Activated CD4-positive, alpha-beta T cell treated with anti-CD3 and anti-CD28 coated beads for 36 hours (primary cell): Measurements from ENCODE around the gene PUM1. TPM values are rescaled to one million over a fixed set of nuclear protein-coding genes. Genes with fewer than 3 reads are reported as not detected.
"Not testable (repeated sequence)": the region's sequence is repeated elsewhere in the genome, so short reads cannot be mapped to it uniquely, and the experiment has no call there.

ENCODE experiments used
- ATAC-seq: fragments of 200-7000 bp; cut with Tn5 transposase; one replicate; pipeline ENCODE4 v1.10.0; 2021; ENCODE audit warnings: mild to moderate bottlenecking, moderate library complexity
- CTCF ChIA-PET: fragments of 350-600 bp; sonication (Branson Sonifier 250); formaldehyde crosslinking; loops from one replicate; lab custom pipeline; 2021; ENCODE audit warnings: antibody characterized with exemption; lab: Charles Lee
- POLR2A ChIA-PET: fragments of 350-600 bp; sonication (Branson Sonifier 250); formaldehyde crosslinking; loops from one replicate; lab custom pipeline; 2021; ENCODE audit warnings: antibody characterized with exemption, inconsistent platforms; lab: Charles Lee
- DNase-seq: peaks from one replicate; pipeline ENCODE4 v3.0.0-alpha.2; 2020
- H3K27ac Mint-ChIP-seq: one replicate; pipeline ENCODE4 v1.8.0; 2021; ENCODE audit warnings: mixed read lengths
- H3K27me3 Mint-ChIP-seq: one replicate; pipeline ENCODE4 v1.8.0; 2021; ENCODE audit warnings: mixed read lengths
- H3K36me3 Mint-ChIP-seq: one replicate; pipeline ENCODE4 v1.8.0; 2021; ENCODE audit warnings: low read depth, mixed read lengths
- H3K4me1 Mint-ChIP-seq: one replicate; pipeline ENCODE4 v1.8.0; 2021; ENCODE audit warnings: mixed read lengths
- H3K4me3 Mint-ChIP-seq: one replicate; pipeline ENCODE4 v1.8.0; 2021; ENCODE audit warnings: mild to moderate bottlenecking, moderate library complexity, mixed read lengths
- H3K9me3 Mint-ChIP-seq: one replicate; pipeline ENCODE4 v1.8.0; 2021; ENCODE audit warnings: low read depth, mixed read lengths
- intact Hi-C, 2 experiments: fragments of 100-400 bp; cut with DNase I in 1 of 2; cut with micrococcal nuclease in 1 of 2; formaldehyde crosslinking; loops; one replicate each; pipeline versions ENCODE4 v1.14.2 to v1.15.1; 2022 to 2024; cut with DNase I, micrococcal nuclease
- total RNA-seq, 2 experiments: library from RNA; stranded (reverse); gene quantifications; one replicate each; pipeline ENCODE4 v1.2.3, GENCODE V29; 2021

PUM1 gene
- total RNA-seq, 2 experiments from 2014 or later: 87.1 to 91.4 TPM

DNA sequence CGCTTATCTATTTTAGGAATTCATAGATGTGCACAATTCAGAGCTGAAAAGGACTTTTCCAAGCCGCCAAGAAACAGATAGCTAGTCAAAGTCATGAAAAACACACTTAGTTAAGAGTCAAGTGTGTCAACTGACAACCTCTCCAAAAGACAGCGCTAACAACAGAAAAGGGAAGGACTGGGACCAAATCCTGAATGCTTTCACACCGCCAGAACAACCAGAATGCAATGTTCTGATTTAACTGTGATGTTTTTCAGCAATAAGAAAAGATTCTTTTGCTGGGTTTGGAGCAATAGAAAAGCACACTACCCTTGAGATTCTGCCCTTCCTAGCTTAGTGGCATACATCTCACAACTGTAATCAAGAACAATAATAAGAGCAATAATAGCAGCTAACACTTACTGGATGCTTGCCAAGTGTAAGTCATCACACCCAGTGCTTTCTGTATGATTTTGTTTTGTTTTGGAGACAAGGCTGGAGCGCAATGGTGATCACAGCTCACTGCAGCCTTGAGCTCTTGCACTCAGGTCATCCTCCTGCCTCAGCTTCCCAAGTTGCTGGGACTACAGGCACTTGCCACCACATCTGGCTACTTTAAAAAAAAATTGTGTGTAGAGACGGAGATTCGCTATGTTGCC is 123.1 kb downstream of the PUM1 start:
- ChIA-PET POLR2A (no interaction called here), CTCF (interaction anchor here (0.6 kb wide), 1 partner anchor 79 kb away, joined by 5 read pairs; no protein-coding TSS in a partner anchor)
- no peak overlapping the region for H3K27ac Mint-ChIP-seq

DNA sequence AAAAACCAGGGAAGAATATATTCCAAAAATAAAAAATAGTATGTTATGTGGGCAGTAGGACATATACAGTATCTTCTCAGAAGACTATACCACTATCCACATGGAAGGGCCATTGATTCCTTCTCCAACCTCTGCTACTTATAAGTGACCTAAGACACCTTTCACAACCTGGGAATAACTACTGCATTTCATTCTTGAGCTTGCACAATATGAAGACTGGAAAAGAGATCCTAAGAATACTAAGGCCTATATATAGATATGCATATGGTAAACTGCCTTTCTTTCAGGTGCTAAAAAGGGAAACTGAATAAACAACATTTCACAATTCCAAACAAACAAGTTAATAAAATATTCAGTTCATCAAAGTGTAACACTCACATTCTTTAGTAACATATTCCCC is 125.0 kb downstream of the PUM1 start:
- ChIA-PET CTCF (interaction anchor here (1.2 to 2.3 kb wide), 2 partner anchors 12 to 14 kb away, joined by 3 to 7 read pairs; no protein-coding TSS in a partner anchor), POLR2A (no interaction called here)
- H3K36me3 Mint-ChIP-seq: peaks cover 38% of the 10 kb centered on the region
- no peak overlapping the region for H3K4me3 Mint-ChIP-seq
- DNase-seq: no peak
- ATAC-seq: no peak
- H3K9me3 Mint-ChIP-seq: no peaks in the 10 kb centered on the region
- intact Hi-C loops: no loop called here
- no peak overlapping the region for H3K27ac Mint-ChIP-seq
- H3K27me3 Mint-ChIP-seq: no peaks in the 10 kb centered on the region
- H3K4me1 Mint-ChIP-seq: no peaks in the 10 kb centered on the region

More for the DNA sequence above, 123.1 kb downstream of the PUM1 start:
- ATAC-seq (no peak), DNase-seq (no peak)
- no peaks in the 10 kb centered on the region for H3K4me1 Mint-ChIP-seq
- no peaks in the 10 kb centered on the region for H3K9me3 Mint-ChIP-seq
- intact Hi-C loops: no loop called here
- no peaks in the 10 kb centered on the region for H3K27me3 Mint-ChIP-seq
- peaks cover 38% of the 10 kb centered on the region for H3K36me3 Mint-ChIP-seq
- no peak overlapping the region for H3K4me3 Mint-ChIP-seq

- no peaks in the 10 kb centered on the region for H3K4me1 Mint-ChIP-seq
- POLR2A ChIA-PET: no interaction called here
- H3K27ac Mint-ChIP-seq: no peak overlapping the region
- ATAC-seq: no peak
- H3K27me3 Mint-ChIP-seq: no peaks in the 10 kb centered on the region
- intact Hi-C loops: no loop called here
- H3K9me3 Mint-ChIP-seq: no peaks in the 10 kb centered on the region
- CTCF ChIA-PET: interaction anchor here (0.6 kb wide), 1 partner anchor 30 kb away, joined by 3 read pairs; no protein-coding TSS in a partner anchor
- H3K36me3 Mint-ChIP-seq: peaks cover 37% of the 10 kb centered on the region
- no peak for DNase-seq
- H3K4me3 Mint-ChIP-seq: no peak overlapping the region
Measured at GRCh38 chr1:30936541-30937171, 128.9 kb downstream of the PUM1 start.

DNA sequence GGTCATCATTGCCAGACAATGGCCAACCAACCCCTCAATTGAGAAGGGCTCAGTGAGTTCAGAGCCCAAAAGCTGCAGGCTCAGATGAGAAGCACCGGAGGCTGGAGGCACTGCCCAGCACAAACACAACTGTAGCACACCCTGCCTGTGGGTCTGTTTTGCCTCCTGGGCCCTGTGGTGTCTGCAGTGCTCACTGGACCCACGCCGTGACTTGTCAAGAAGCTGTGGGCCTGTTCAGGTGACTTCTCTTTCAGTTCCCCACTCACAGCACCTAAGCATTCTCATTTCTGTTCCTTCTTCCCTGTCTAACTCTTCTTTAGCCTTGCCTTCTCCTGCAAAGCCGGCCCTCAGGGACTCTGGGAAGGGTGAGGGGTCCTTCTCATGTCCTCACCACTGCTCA is 129.8 kb downstream of the PUM1 start:
- H3K27ac Mint-ChIP-seq, DNase-seq, CTCF ChIA-PET, H3K27me3 Mint-ChIP-seq, intact Hi-C loops, ATAC-seq, H3K4me3 Mint-ChIP-seq, H3K9me3 Mint-ChIP-seq, POLR2A ChIA-PET, H3K4me1 Mint-ChIP-seq: not testable (repeated sequence)
- peaks cover 35% of the 10 kb centered on the region for H3K36me3 Mint-ChIP-seq

DNA sequence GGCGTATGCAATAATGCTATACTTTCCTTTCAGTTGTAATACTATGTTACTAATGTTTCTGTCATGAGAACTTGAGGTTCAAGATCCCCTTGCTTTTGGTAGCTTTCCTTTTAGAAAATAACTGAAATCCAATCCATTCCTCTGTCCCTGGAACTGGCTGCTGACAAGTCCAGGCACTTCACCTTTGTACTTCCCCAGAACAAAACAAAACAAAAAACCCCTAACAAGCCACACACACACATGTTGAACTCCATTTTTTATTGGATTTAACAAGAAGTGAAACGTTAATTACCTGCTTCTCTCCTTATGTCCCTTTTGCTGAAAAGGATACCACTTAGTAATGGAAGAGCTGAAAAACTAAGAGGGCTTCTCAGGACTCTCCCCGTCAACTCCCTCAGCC is 130.9 kb downstream of the PUM1 start:
- ATAC-seq (no peak), DNase-seq (no peak)
- ChIA-PET POLR2A (no interaction called here), CTCF (interaction anchor here (1.1 to 8.0 kb wide), 3 partner anchors 129 to 155 kb away, joined by 3 to 70 read pairs (median 3); no protein-coding TSS in a partner anchor)
- Mint-ChIP-seq H3K27ac (peak overlapping the region; percentile 56), H3K4me1 (no peaks in the 10 kb centered on the region), H3K4me3 (no peak overlapping the region), H3K27me3 (no peaks in the 10 kb centered on the region), H3K9me3 (no peaks in the 10 kb centered on the region), H3K36me3 (peaks cover 34% of the 10 kb centered on the region)
- intact Hi-C loops: loop anchor here in 1 of 2 experiments (5.0 kb wide), 1 partner anchor 217 kb away; no protein-coding TSS in a partner anchor

GRCh38 chr1:30933874-30934252 is 131.7 kb downstream of the PUM1 start:
- POLR2A ChIA-PET: interaction anchor here (0.5 to 0.6 kb wide), 2 partner anchors 9 to 52 kb away, joined by 3 read pairs; no protein-coding TSS in a partner anchor
- H3K27me3 Mint-ChIP-seq: no peaks in the 10 kb centered on the region
- peaks cover 28% of the 10 kb centered on the region for H3K36me3 Mint-ChIP-seq
- CTCF ChIA-PET: interaction anchor here (0.7 to 8.0 kb wide), 4 partner anchors 130 to 393 kb away, joined by 3 to 70 read pairs (median 3); no protein-coding TSS in a partner anchor
- H3K4me1 Mint-ChIP-seq: no peaks in the 10 kb centered on the region
- H3K9me3 Mint-ChIP-seq: no peaks in the 10 kb centered on the region
- intact Hi-C loops: loop anchor here in 1 of 2 experiments (5.0 kb wide), 1 partner anchor 217 kb away; no protein-coding TSS in a partner anchor
- no peak for ATAC-seq
- H3K27ac Mint-ChIP-seq: peak overlapping the region; percentile 20
- no peak overlapping the region for H3K4me3 Mint-ChIP-seq
- no peak for DNase-seq

DNA sequence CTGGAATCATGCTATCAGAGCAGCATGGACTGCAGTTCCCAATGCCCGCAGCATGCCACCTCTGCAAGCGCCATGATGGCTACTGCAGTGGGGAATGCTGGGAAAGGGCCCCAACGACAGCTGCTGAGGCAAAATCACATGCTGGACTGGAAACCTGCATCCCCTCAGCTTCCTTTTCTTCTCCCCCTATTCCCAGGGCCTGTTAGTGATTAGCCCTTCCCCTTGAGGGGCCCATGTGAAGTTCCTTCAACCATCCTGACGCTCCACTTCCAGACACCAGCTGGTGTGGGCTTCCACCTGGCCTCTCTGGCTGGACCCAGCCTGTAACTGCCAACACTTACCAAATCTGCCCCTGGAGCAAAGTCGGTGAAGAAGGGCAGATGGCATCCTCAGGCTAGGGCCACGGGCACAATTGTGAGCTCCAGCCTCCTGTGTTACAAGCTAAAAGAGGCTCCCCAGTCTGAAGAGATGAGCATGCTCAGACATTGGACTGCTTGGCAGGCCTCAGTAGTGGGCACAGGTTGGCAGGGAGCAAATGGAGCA is 134.8 kb downstream of the PUM1 start:
- Mint-ChIP-seq H3K4me1 (no peaks in the 10 kb centered on the region), H3K9me3 (no peaks in the 10 kb centered on the region), H3K27me3 (no peaks in the 10 kb centered on the region), H3K27ac (peak overlapping the region; percentile 57), H3K4me3 (no peak overlapping the region), H3K36me3 (peaks cover 23% of the 10 kb centered on the region)
- DNase-seq: no peak
- no peak for ATAC-seq
- POLR2A ChIA-PET: no interaction called here
- CTCF ChIA-PET: interaction anchor here (0.5 to 8.0 kb wide), 5 partner anchors 11 to 148 kb away, joined by 3 to 70 read pairs (median 6); no protein-coding TSS in a partner anchor
- intact Hi-C loops: loop anchor here in 1 of 2 experiments (5.0 kb wide), 1 partner anchor 213 kb away; no protein-coding TSS in a partner anchor

DNA sequence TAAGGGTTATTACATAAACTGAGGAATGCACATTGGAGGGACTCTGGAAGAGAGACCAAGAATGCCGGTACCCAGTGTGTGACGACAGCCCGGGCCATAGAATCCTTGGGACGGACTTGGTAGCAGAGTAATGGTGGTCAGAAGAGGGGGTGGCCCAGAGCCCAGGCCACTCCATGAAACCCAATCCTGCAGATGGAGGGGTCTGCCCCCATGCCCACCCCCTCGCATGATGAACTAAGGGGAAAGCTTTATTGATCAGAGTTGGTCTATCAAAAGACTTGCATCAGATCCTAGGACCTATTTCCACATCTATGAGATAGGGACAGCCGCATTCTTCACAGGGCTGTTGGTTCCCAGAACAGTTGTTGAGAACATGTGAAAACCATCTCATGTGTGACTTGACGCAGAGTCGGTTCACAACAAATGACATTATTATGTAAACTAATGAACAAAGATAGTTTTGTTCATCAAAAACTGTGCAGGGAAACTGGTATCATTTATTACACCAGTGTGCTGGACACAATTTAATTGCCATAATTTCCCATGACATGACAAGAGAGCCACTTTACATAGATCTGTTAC is 135.5 kb downstream of the PUM1 start:
- H3K9me3 Mint-ChIP-seq: no peaks in the 10 kb centered on the region
- H3K36me3 Mint-ChIP-seq: peaks cover 20% of the 10 kb centered on the region
- no peak for DNase-seq
- no peaks in the 10 kb centered on the region for H3K27me3 Mint-ChIP-seq
- ChIA-PET CTCF (interaction anchor here (0.5 to 8.0 kb wide), 8 partner anchors 10 to 139 kb away, joined by 3 to 70 read pairs (median 4); no protein-coding TSS in a partner anchor), POLR2A (no interaction called here)
- intact Hi-C loops: loop anchor here (1.0 to 5.0 kb wide), 5 partner anchors 128 to 213 kb away; no protein-coding TSS in a partner anchor
- H3K4me3 Mint-ChIP-seq: no peak overlapping the region
- H3K4me1 Mint-ChIP-seq: no peaks in the 10 kb centered on the region
- ATAC-seq: peak; percentile 7
- H3K27ac Mint-ChIP-seq: no peak overlapping the region

GRCh38 chr1:30929135-30929889 is 136.2 kb downstream of the PUM1 start:
- H3K4me3 Mint-ChIP-seq: no peak overlapping the region
- ATAC-seq (peak; percentile 82), DNase-seq (peak; percentile 75)
- POLR2A ChIA-PET: no interaction called here
- H3K27ac Mint-ChIP-seq: no peak overlapping the region
- H3K4me1 Mint-ChIP-seq: no peaks in the 10 kb centered on the region
- peaks cover 13% of the 10 kb centered on the region for H3K36me3 Mint-ChIP-seq
- CTCF ChIA-PET: interaction anchor here (0.6 to 8.0 kb wide), 24 partner anchors 9 to 396 kb away, joined by 3 to 70 read pairs (median 4); partner anchors contain the start of gene MATN1
- intact Hi-C loops: loop anchor here (1.0 to 5.0 kb wide), 5 partner anchors 127 to 212 kb away; no protein-coding TSS in a partner anchor
- H3K27me3 Mint-ChIP-seq: no peaks in the 10 kb centered on the region
- no peaks in the 10 kb centered on the region for H3K9me3 Mint-ChIP-seq

DNA sequence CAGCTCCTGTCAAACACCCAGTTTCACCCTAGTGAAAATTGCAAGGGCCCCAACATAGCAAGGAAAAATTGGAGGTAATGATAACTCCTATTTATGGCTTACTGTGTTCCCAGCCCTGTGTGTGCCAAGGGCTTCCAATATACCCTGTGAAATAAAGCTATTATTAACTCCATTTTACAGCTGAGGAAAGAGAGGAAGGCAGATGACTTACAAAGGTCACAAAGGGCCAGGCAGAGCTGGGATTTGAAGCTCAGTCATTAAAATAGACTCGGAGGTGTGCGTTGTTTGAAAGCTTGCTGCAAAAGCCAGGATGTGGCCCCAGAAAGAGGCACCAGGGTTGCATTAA is 136.8 kb downstream of the PUM1 start:
- DNase-seq (no peak), ATAC-seq (no peak)
- H3K9me3 Mint-ChIP-seq: no peaks in the 10 kb centered on the region
- no peaks in the 10 kb centered on the region for H3K4me1 Mint-ChIP-seq
- intact Hi-C loops: loop anchor here (1.0 to 5.0 kb wide), 5 partner anchors 126 to 211 kb away; no protein-coding TSS in a partner anchor
- ChIA-PET CTCF (interaction anchor here (0.6 to 8.0 kb wide), 23 partner anchors 8 to 396 kb away, joined by 3 to 70 read pairs (median 4); partner anchors contain the start of gene MATN1), POLR2A (no interaction called here)
- H3K4me3 Mint-ChIP-seq: no peak overlapping the region
- no peak overlapping the region for H3K27ac Mint-ChIP-seq
- peaks cover 8% of the 10 kb centered on the region for H3K36me3 Mint-ChIP-seq
- H3K27me3 Mint-ChIP-seq: no peaks in the 10 kb centered on the region
